H9 (cell line): ENCODE data around the gene POU2F1. TPM values are rescaled to one million over a fixed set of nuclear protein-coding genes. Genes with fewer than 3 reads are reported as not detected.

Source experiments
- DNase-seq: peaks from one replicate; pipeline ENCODE4 v3.0.0-alpha.2; 2017
- H2AFZ ChIP-seq: one replicate; pipeline ENCODE4 v1.6.1; 2013; ENCODE audit warnings: mild to moderate bottlenecking, low read length, control low read depth, moderate library complexity
- H2AK5ac ChIP-seq: 2 replicates; pipeline ENCODE4 v1.6.1; 2013; ENCODE audit warnings: low read length, control low read depth, mixed read lengths; ENCODE audit not compliant: insufficient read length
- H2BK120ac ChIP-seq: one replicate; pipeline ENCODE4 v1.6.1; 2013; ENCODE audit warnings: low read depth, mild to moderate bottlenecking, low read length, control low read depth, inconsistent platforms; ENCODE audit not compliant: poor library complexity, severe bottlenecking
- H2BK12ac ChIP-seq: 2 replicates; pipeline ENCODE4 v1.6.1; 2013; ENCODE audit warnings: low read length, control low read depth, mixed read lengths, low read depth; ENCODE audit not compliant: insufficient read length
- H2BK15ac ChIP-seq: 2 replicates; pipeline ENCODE4 v1.6.1; 2013; ENCODE audit warnings: low read depth, low read length, control low read depth
- H2BK20ac ChIP-seq: one replicate; pipeline ENCODE4 v1.6.1; 2013; ENCODE audit warnings: low read depth, mild to moderate bottlenecking, low read length, control low read depth, inconsistent platforms; ENCODE audit not compliant: poor library complexity, severe bottlenecking
- H2BK5ac ChIP-seq: 2 replicates; pipeline ENCODE4 v1.6.1; 2013; ENCODE audit warnings: low read length, control low read depth, mixed read lengths; ENCODE audit not compliant: insufficient read length
- H3K14ac ChIP-seq: 2 replicates; pipeline ENCODE4 v1.6.1; 2013; ENCODE audit warnings: low read length, control low read depth; ENCODE audit not compliant: insufficient read depth
- H3K18ac ChIP-seq: 2 replicates; pipeline ENCODE4 v1.6.1; 2013; ENCODE audit warnings: low read depth, mild to moderate bottlenecking, mixed read lengths, low read length, control low read depth; ENCODE audit not compliant: insufficient read length
- H3K23ac ChIP-seq: 2 replicates; pipeline ENCODE4 v1.6.1; 2013; ENCODE audit warnings: low read length, control low read depth, mixed read lengths, low read depth; ENCODE audit not compliant: insufficient read length
- H3K23me2 ChIP-seq: 2 replicates; pipeline ENCODE4 v1.6.1; 2013; ENCODE audit warnings: low read depth, mild to moderate bottlenecking, mixed read lengths, low read length, control low read depth; ENCODE audit not compliant: insufficient read length, poor library complexity, severe bottlenecking
- H3K27ac ChIP-seq: 2 replicates; pipeline ENCODE4 v1.5.1; 2013; ENCODE audit warnings: low read length, control low read depth, mixed read lengths, low read depth; ENCODE audit not compliant: insufficient read length
- H3K27me3 ChIP-seq: 2 replicates; pipeline ENCODE4 v1.6.1; 2013; ENCODE audit warnings: low read length, control low read depth, inconsistent platforms; ENCODE audit not compliant: insufficient read depth
- H3K4ac ChIP-seq: 2 replicates; pipeline ENCODE4 v1.6.1; 2013; ENCODE audit warnings: low read depth, mild to moderate bottlenecking, control low read depth, inconsistent platforms, low read length, moderate library complexity
- H3K4me1 ChIP-seq: 2 replicates; pipeline ENCODE4 v1.6.1; 2013; ENCODE audit warnings: low read length, control low read depth, inconsistent platforms; ENCODE audit not compliant: insufficient read depth
- H3K4me2 ChIP-seq: 2 replicates; pipeline ENCODE4 v1.6.1; 2013; ENCODE audit warnings: low read length, control low read depth, mixed read lengths; ENCODE audit not compliant: insufficient read length, insufficient read depth
- H3K56ac ChIP-seq: 2 replicates; pipeline ENCODE4 v1.6.1; 2013; ENCODE audit warnings: low read depth, mild to moderate bottlenecking, mixed read lengths, low read length, control low read depth; ENCODE audit not compliant: insufficient read length
- H3K79me1 ChIP-seq: 2 replicates; pipeline ENCODE4 v1.6.1; 2013; ENCODE audit warnings: low read depth, mild to moderate bottlenecking, moderate library complexity, low read length, control low read depth, inconsistent platforms; ENCODE audit not compliant: insufficient read depth, poor library complexity, severe bottlenecking
- H3K79me2 ChIP-seq: 2 replicates; pipeline ENCODE4 v1.6.1; 2013; ENCODE audit warnings: low read length, control low read depth, inconsistent platforms; ENCODE audit not compliant: insufficient read depth
- H3K9ac ChIP-seq: 2 replicates; pipeline ENCODE4 v1.6.1; 2013; ENCODE audit warnings: low read length, control low read depth, mixed read lengths; ENCODE audit not compliant: insufficient read length; ENCODE audit errors: extremely low read depth
- H3K9me3 ChIP-seq: one replicate; pipeline ENCODE4 v1.6.1; 2013; ENCODE audit warnings: low read depth, low read length, inconsistent platforms; ENCODE audit not compliant: control insufficient read depth
- H3T11ph ChIP-seq: one replicate; pipeline ENCODE4 v1.6.1; 2013; ENCODE audit warnings: mild to moderate bottlenecking, low read length, control low read depth, inconsistent platforms
- H4K20me1 ChIP-seq: one replicate; pipeline ENCODE4 v1.6.1; 2013; ENCODE audit not compliant: control insufficient read depth, insufficient read length, insufficient read depth
- H4K5ac ChIP-seq: 2 replicates; pipeline ENCODE4 v1.6.1; 2013; ENCODE audit warnings: low read depth, mild to moderate bottlenecking, mixed read lengths, low read length, control low read depth; ENCODE audit not compliant: insufficient read length
- H4K8ac ChIP-seq: replicated peaks from 2 replicates; pipeline ENCODE4 v1.6.1; 2013; ENCODE audit warnings: low read length, control low read depth, mixed read lengths, low read depth; ENCODE audit not compliant: insufficient read length
- H4K91ac ChIP-seq: 2 replicates; pipeline ENCODE4 v1.6.1; 2013; ENCODE audit warnings: low read depth, mild to moderate bottlenecking, moderate library complexity, mixed read lengths, low read length, control low read depth; ENCODE audit not compliant: insufficient read length
- H3K27ac Mint-ChIP-seq, 3 experiments: 2 replicates in 2 of 3; 3 replicates in 1 of 3; pipeline ENCODE4 v1.8.0; 2020 to 2021; ENCODE audit warnings: mixed read lengths in 3 of 3, mild to moderate bottlenecking in 1 of 3, moderate library complexity in 1 of 3
- H3K27me3 Mint-ChIP-seq: 2 replicates; pipeline ENCODE4 v1.8.0; 2021; ENCODE audit warnings: low read depth, mild to moderate bottlenecking, moderate library complexity, mixed read lengths
- H3K36me3 Mint-ChIP-seq, 3 experiments: 2 replicates in 2 of 3; 3 replicates in 1 of 3; pipeline ENCODE4 v1.8.0; 2020 to 2021; ENCODE audit warnings: low read depth in 3 of 3, mixed read lengths in 3 of 3; ENCODE audit not compliant: insufficient read depth in 1 of 3
- H3K4me1 Mint-ChIP-seq, 2 experiments: 2 replicates each; pipeline ENCODE4 v1.8.0; 2020; ENCODE audit warnings: mixed read lengths in 2 of 2
- H3K4me3 Mint-ChIP-seq, 2 experiments: 2 replicates in 1 of 2; 3 replicates in 1 of 2; pipeline ENCODE4 v1.8.0; 2020 to 2021; ENCODE audit warnings: mild to moderate bottlenecking in 2 of 2, mixed read lengths in 2 of 2, moderate library complexity in 1 of 2
- H3K9me3 Mint-ChIP-seq, 2 experiments: 2 replicates in 1 of 2; 3 replicates in 1 of 2; pipeline ENCODE4 v1.8.0; 2020; ENCODE audit warnings: mild to moderate bottlenecking in 2 of 2, mixed read lengths in 2 of 2, moderate library complexity in 1 of 2
- CTCF ChIP-seq: fragments of 200-600 bp; sonication (generic); conservative IDR thresholded peaks from 3 replicates; pipeline ENCODE4 v1.8.0; 2021; ENCODE audit warnings: antibody characterized with exemption, mild to moderate bottlenecking
- WGBS: extraction: QIAGEN DNeasy Blood & Tissue Kit; methylation state at CpG from one replicate; pipeline ENCODE4 v1.1.7; 2013; ENCODE audit warnings: missing lambda C conversion rate, low lambda C conversion rate, mixed read lengths; ENCODE audit not compliant: insufficient read length; ENCODE audit errors: extremely low coverage; 5-methylcytosine and 5-hydroxymethylcytosine counted together
- total RNA-seq: library from RNA; stranded (reverse); gene quantifications from 2 replicates; pipeline ENCODE4 v1.2.1, GENCODE V29; 2021

Gene POU2F1
- total RNA-seq, 1 experiment from 2014 or later, result 62.5 TPM

- Histone ChIP-seq H2BK20ac (no peak overlapping the region), H3K23ac (no peak overlapping the region), H2AFZ (no peak overlapping the region), H3K23me2 (no peaks in the 10 kb centered on the region), H3K18ac (no peak overlapping the region), H4K8ac (no peak overlapping the region), H2BK120ac (no peak overlapping the region), H3K27ac (no peak overlapping the region), H4K91ac (no peak overlapping the region), H3K4me2 (no peak overlapping the region), H3K14ac (no peak overlapping the region), H4K20me1 (no peaks in the 10 kb centered on the region), H2AK5ac (no peak overlapping the region), H3K9ac (no peak overlapping the region), H3K4me1 (no peaks in the 10 kb centered on the region), H3K79me2 (no peaks in the 10 kb centered on the region), H4K5ac (no peak overlapping the region), H3K4ac (no peak overlapping the region), H2BK15ac (no peak overlapping the region), H3T11ph (no peak overlapping the region), H3K27me3 (no peaks in the 10 kb centered on the region), H3K9me3 (no peaks in the 10 kb centered on the region), H3K56ac (no peak overlapping the region), H3K79me1 (no peaks in the 10 kb centered on the region), H2BK12ac (no peak overlapping the region), H2BK5ac (no peak overlapping the region)
- Mint-ChIP-seq H3K4me1 (peaks cover 10 to 13% of the 10 kb centered on the region in 2 experiments), H3K36me3 (no peaks in the 10 kb centered on the region; a peak in 1 of 7 replicates), H3K9me3 (peaks cover 0 to 5% of the 10 kb centered on the region in 2 experiments; a peak in 2 of 5 replicates), H3K4me3 (no peak overlapping the region), H3K27me3 (peaks cover 2% of the 10 kb centered on the region; the same call in 1 of the 2 replicates), H3K27ac (no peak overlapping the region; a peak in 1 of 7 replicates)
- no peak for DNase-seq
- TF ChIP-seq CTCF, result no peak
- no CpG with 5 or more reads among the region's 1 CpG for WGBS
Observed at GRCh38 chr1:167191958-167192357, 28.7 kb upstream of the POU2F1 start.
